CD4-positive, CD25-positive, alpha-beta regulatory T cell (primary cell): ENCODE data around the gene CCPG1. TPM values are rescaled to one million over a fixed set of nuclear protein-coding genes. Genes with fewer than 3 reads are reported as not detected.
"Not testable (repeated sequence)": the region's sequence is repeated elsewhere in the genome, so short reads cannot be mapped to it uniquely, and the experiment has no call there.

ENCODE experiments used
- ATAC-seq, 2 donors: fragments of 150-1000 bp; cut with Tn5 transposase; one replicate each; pipeline ENCODE4 v1.10.0; 2021; ENCODE audit warnings: low read depth in 2 of 2, moderate number of reproducible peaks in 2 of 2, moderate library complexity in 1 of 2
- DNase-seq, 3 donors: peaks; one replicate each; pipeline versions ENCODE4 v3.0.0 to v3.0.0-alpha.2; 2012 to 2022; ENCODE audit warnings: mixed read lengths in 1 of 3
- H3K27ac ChIP-seq: one replicate; pipeline ENCODE4 v1.7.0; 2013; ENCODE audit warnings: mild to moderate bottlenecking, low read length; ENCODE audit not compliant: insufficient read depth, poor library complexity, severe bottlenecking
- H3K27me3 ChIP-seq: one replicate; pipeline ENCODE4 v1.7.0; 2013; ENCODE audit warnings: low read length; ENCODE audit not compliant: control insufficient read depth, insufficient read depth
- H3K36me3 ChIP-seq: one replicate; pipeline ENCODE4 v1.7.0; 2013; ENCODE audit warnings: mild to moderate bottlenecking, low read length, moderate library complexity; ENCODE audit not compliant: control insufficient read depth, insufficient read depth
- H3K4me1 ChIP-seq: 2 replicates; pipeline ENCODE4 v1.7.0; 2013; ENCODE audit warnings: mild to moderate bottlenecking, low read length; ENCODE audit not compliant: insufficient read depth, control insufficient read depth, poor library complexity, severe bottlenecking
- H3K4me3 ChIP-seq: one replicate; pipeline ENCODE4 v1.7.0; 2013; ENCODE audit warnings: low read depth, mild to moderate bottlenecking, low read length, moderate library complexity
- H3K9me3 ChIP-seq, 2 experiments: 1 replicate in 1 of 2; 2 replicates in 1 of 2; pipeline ENCODE4 v1.7.0; 2013; ENCODE audit warnings: low read length in 2 of 2, mild to moderate bottlenecking in 1 of 2, moderate library complexity in 1 of 2; ENCODE audit not compliant: control insufficient read depth in 2 of 2
- H3K27ac Mint-ChIP-seq, 3 donors: one replicate each; pipeline ENCODE4 v1.8.0; 2020 to 2022; ENCODE audit warnings: mild to moderate bottlenecking in 3 of 3, mixed read lengths in 3 of 3, moderate library complexity in 2 of 3
- H3K27me3 Mint-ChIP-seq: one replicate; pipeline ENCODE4 v1.8.0; 2022; ENCODE audit warnings: mild to moderate bottlenecking, mixed read lengths
- H3K36me3 Mint-ChIP-seq: one replicate; pipeline ENCODE4 v1.8.0; 2020; ENCODE audit warnings: mixed read lengths
- H3K4me1 Mint-ChIP-seq, 4 donors: one replicate each; pipeline ENCODE4 v1.8.0; 2020 to 2022; ENCODE audit warnings: mixed read lengths in 4 of 4, mild to moderate bottlenecking in 1 of 4
- H3K4me3 Mint-ChIP-seq, 4 donors: one replicate each; pipeline ENCODE4 v1.8.0; 2020 to 2022; ENCODE audit warnings: mild to moderate bottlenecking in 4 of 4, mixed read lengths in 4 of 4, moderate library complexity in 3 of 4
- H3K9me3 Mint-ChIP-seq, 7 donors: one replicate each; pipeline ENCODE4 v1.8.0; 2020 to 2022; ENCODE audit warnings: mixed read lengths in 7 of 7, mild to moderate bottlenecking in 3 of 7, moderate library complexity in 2 of 7
- polyA plus RNA-seq, 4 donors: library from polyadenylated mRNA; unstranded; fragments of 300-500 nt; fragmentation: Illumina TruSeq; gene quantifications; one replicate each; pipeline ENCODE4 v1.2.3, GENCODE V29; 2021
- total RNA-seq: library from RNA; stranded (reverse); gene quantifications from one replicate; pipeline ENCODE4 v1.2.3, GENCODE V29; 2022

Gene CCPG1
- total RNA-seq (28.7 TPM), polyA plus RNA-seq (10 to 100 TPM; 33.8 to 50.9 (median 39.3) TPM)

DNA sequence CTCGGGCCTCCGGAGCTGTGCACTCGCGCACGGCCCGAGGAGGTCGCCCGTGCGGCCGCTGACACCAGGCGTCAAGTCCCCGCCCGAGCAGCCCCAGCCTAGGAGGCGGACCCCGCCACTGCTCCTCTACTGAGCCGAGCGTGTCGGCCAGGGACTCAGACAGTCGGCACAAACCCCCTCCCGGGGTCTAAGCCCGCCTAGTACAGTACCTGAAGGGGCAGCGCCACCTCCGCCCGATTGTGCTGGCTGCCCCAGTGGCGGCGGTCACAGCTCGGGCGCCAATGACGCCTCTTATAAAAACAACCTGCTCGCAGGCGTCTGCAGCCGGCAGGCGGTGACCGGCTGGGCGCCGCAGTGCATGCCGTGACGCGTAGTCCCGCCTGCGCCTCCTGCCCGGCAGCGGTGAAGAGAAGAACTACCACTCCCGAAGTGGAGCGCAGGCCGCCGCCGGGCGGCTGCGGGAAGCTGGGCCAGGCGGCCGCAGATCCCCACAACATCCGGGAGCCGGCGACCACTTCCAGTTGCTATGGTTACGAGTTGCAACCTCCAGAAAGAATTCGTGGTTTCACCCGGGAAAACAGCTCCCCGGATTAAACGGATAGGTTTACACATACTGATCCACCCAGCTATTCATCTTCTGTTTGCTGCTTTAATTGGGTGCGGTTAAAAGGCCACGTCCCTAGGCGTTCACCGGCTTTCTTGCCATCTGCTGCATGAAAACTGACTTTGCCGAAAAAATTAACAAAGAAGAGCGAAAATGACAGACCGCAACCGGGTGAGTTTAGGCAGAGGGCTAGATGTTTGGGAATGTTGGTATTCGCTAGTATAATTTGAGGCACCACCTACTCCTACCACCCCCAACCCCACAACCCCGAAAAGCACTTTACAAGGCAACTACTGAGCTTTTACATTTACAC is at the start of gene CCPG1, which contains the start of gene PIERCE2:
CCPG1 (minus strand) TSS at position 348 of the 917 bp plus-strand sequence. CDS start 18,935 bp downstream, outside the sequence.
PIERCE2 (plus strand) TSS at position 484 of the 917 bp plus-strand sequence; CDS start at position 758, 274 bp downstream.
- Mint-ChIP-seq H3K4me1 (peaks cover 11 to 41% (median 27%) of the 10 kb centered on the region in 4 donors), H3K4me3 (peak within 1 kb of the TSS; percentile 88 to 97 (median 92)), H3K9me3 (no peaks in the 10 kb centered on the region), H3K27ac (peak within 1 kb of the TSS; percentile 89 to 95 (median 92)), H3K27me3 (no peaks in the 10 kb centered on the region), H3K36me3 (no peaks in the 10 kb centered on the region)
- H3K4me1 ChIP-seq, result peaks cover 33% of the 10 kb centered on the region
- H3K27me3 ChIP-seq, result no peaks in the 10 kb centered on the region
- no peaks in the 10 kb centered on the region for H3K9me3 ChIP-seq
- peak within 1 kb of the TSS; percentile 81 for H3K27ac ChIP-seq
- peak; percentile 84 to 93 (median 87) for DNase-seq
- peak; percentile 94 to 95 for ATAC-seq
- H3K36me3 ChIP-seq, result no peaks in the 10 kb centered on the region
- H3K4me3 ChIP-seq, result peak within 1 kb of the TSS; percentile 92

GRCh38 chr15:55457401-55458022 is 49.4 kb upstream of the CCPG1 start:
- no peak overlapping the region for H3K27ac ChIP-seq
- H3K36me3 ChIP-seq, result no peaks in the 10 kb centered on the region
- Mint-ChIP-seq H3K4me3 (no peak overlapping the region), H3K27ac (peak overlapping the region in 1 of 3 donors; percentile 21), H3K27me3 (peaks cover 14% of the 10 kb centered on the region), H3K4me1 (peaks cover 0 to 6% (median 0%) of the 10 kb centered on the region in 4 donors), H3K9me3 (peaks cover 0 to 20% (median 2%) of the 10 kb centered on the region in 7 donors), H3K36me3 (peaks cover 10% of the 10 kb centered on the region)
- DNase-seq (no peak), ATAC-seq (no peak)
- H3K4me3 ChIP-seq, result no peak overlapping the region
- peaks cover 5 to 6% of the 10 kb centered on the region in 2 experiments for H3K9me3 ChIP-seq
- H3K27me3 ChIP-seq, result no peaks in the 10 kb centered on the region
- H3K4me1 ChIP-seq, result no peaks in the 10 kb centered on the region

DNA sequence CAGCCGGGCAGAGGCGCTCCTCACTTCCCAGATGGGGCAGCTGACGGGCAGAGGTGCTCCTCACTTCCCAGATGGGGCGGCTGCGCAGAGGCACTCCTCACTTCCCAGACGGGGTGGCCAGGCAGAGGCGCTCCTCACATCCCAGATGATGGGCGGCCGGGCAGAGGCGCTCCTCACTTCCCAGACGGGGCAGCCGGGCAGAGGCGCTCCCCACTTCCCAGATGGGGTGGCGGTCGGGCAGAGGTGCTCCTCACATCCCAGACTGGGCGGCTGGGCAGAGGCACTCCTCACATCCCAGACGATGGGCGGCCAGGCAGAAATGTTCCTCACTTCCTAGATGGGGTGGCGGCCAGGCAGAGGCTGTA is 38.9 kb upstream of the CCPG1 start:
- H3K4me3 ChIP-seq, H3K27me3 Mint-ChIP-seq, H3K27ac Mint-ChIP-seq, ATAC-seq, H3K27me3 ChIP-seq, H3K4me3 Mint-ChIP-seq, DNase-seq, H3K9me3 ChIP-seq, H3K9me3 Mint-ChIP-seq, H3K4me1 Mint-ChIP-seq, H3K4me1 ChIP-seq, H3K36me3 ChIP-seq, H3K36me3 Mint-ChIP-seq, H3K27ac ChIP-seq: not testable (repeated sequence)

- H3K36me3 Mint-ChIP-seq, H3K36me3 ChIP-seq, H3K27ac Mint-ChIP-seq, ATAC-seq, H3K27ac ChIP-seq, DNase-seq, H3K27me3 Mint-ChIP-seq, H3K4me3 ChIP-seq, H3K9me3 ChIP-seq, H3K9me3 Mint-ChIP-seq, H3K4me3 Mint-ChIP-seq, H3K4me1 Mint-ChIP-seq, H3K27me3 ChIP-seq, H3K4me1 ChIP-seq: not testable (repeated sequence)
Observed at GRCh38 chr15:55446379-55447029, 38.3 kb upstream of the CCPG1 start.

- H3K27me3 ChIP-seq, H3K27ac Mint-ChIP-seq, H3K36me3 Mint-ChIP-seq, H3K4me1 ChIP-seq, H3K4me3 ChIP-seq, H3K27me3 Mint-ChIP-seq, H3K36me3 ChIP-seq, H3K9me3 Mint-ChIP-seq, H3K4me1 Mint-ChIP-seq, DNase-seq, H3K27ac ChIP-seq, ATAC-seq, H3K4me3 Mint-ChIP-seq, H3K9me3 ChIP-seq: not testable (repeated sequence)
Observed at GRCh38 chr15:55445936-55446335, 37.8 kb upstream of the CCPG1 start.

GRCh38 chr15:55443141-55443540 is 35.0 kb upstream of the CCPG1 start:
- not testable (repeated sequence) for H3K4me1 ChIP-seq, H3K27ac Mint-ChIP-seq, H3K27ac ChIP-seq, H3K36me3 Mint-ChIP-seq, H3K9me3 Mint-ChIP-seq, H3K36me3 ChIP-seq, H3K4me1 Mint-ChIP-seq, H3K9me3 ChIP-seq, H3K27me3 Mint-ChIP-seq, H3K4me3 Mint-ChIP-seq, H3K27me3 ChIP-seq, ATAC-seq, H3K4me3 ChIP-seq, DNase-seq

DNA sequence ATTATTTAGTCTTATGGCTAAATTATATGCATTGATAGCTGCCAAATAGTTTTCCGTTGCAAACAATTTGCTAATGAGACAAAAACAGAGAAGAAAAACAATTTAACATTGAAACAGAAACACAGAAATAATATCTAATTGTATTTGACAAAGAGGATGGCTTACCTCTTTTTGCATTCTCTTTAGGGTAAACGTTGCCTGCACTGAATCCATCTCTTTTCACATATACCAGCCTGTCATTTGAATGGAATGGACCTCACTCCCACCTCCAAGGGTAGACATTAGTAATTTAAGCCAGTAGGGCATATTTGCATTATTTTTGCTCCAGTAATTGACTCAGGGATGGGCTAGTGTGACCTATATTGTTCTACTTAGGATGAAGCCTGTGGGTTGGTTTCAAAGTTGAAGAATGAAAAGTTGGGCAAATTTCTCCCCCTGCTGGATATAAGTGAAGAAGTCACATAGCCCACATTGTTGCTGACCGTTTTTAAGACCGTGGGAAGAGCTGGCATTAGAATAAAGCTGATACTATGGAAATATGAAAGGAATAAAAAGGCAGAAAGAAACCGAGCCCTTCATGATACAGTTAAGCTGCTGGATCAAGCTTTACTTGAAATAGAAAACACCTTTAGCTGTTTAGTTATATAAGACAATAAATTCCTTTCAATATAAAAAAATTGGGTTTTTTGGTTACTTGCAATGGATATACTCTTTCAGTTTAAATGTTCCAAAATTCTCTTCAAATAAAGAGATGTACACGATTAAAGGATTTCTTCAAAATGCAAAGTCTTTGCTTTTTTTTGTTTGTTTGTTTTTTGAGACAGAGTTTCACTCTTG is 27.0 kb upstream of the CCPG1 start:
- H3K4me1 ChIP-seq, result no peaks in the 10 kb centered on the region
- H3K4me3 ChIP-seq, result no peak overlapping the region
- H3K4me3 Mint-ChIP-seq, result no peak overlapping the region
- peak; percentile 40 to 58 for ATAC-seq
- no peaks in the 10 kb centered on the region for H3K36me3 ChIP-seq
- H3K27ac Mint-ChIP-seq, result no peak overlapping the region
- H3K9me3 Mint-ChIP-seq, result no peaks in the 10 kb centered on the region
- no peaks in the 10 kb centered on the region for H3K9me3 ChIP-seq
- no peak overlapping the region for H3K27ac ChIP-seq
- no peaks in the 10 kb centered on the region for H3K27me3 ChIP-seq
- H3K4me1 Mint-ChIP-seq, result peaks cover 0 to 9% (median 5%) of the 10 kb centered on the region in 4 donors
- DNase-seq, result peak in 2 of 3 donors; percentile 31 to 62
- H3K27me3 Mint-ChIP-seq, result peaks cover 4% of the 10 kb centered on the region
- H3K36me3 Mint-ChIP-seq, result no peaks in the 10 kb centered on the region
